IMR-90 (cell line): Measurements from ENCODE around the gene RNF141. TPM values are rescaled to one million over a fixed set of nuclear protein-coding genes. Genes with fewer than 3 reads are reported as not detected.

Source experiments
- ATAC-seq: fragments of 200-7000 bp; cut with Tn5 transposase; 2 replicates; pipeline ENCODE4 v1.9.1; 2020; ENCODE audit warnings: low read depth, mild to moderate bottlenecking, moderate library complexity
- BruUV-seq: library from RNA; stranded (reverse); fragments of 400-500 nt; replicated peaks from 2 replicates; lab custom pipeline; 2021; lab: Mats Ljungman, UMichigan
- CTCF ChIA-PET: fragments of 300-600 bp; formaldehyde crosslinking; extraction: SDS; loops from one replicate; lab custom pipeline; 2021; ENCODE audit warnings: antibody characterized with exemption; lab: Yijun Ruan, JAX
- POLR2A ChIA-PET: fragments of 300-600 bp; sonication (Branson Sonifier 250); formaldehyde crosslinking; loops from one replicate; lab custom pipeline; 2022; ENCODE audit warnings: antibody characterized with exemption; ENCODE audit not compliant: unreplicated experiment; lab: Charles Lee
- DNase-seq: peaks from one replicate; pipeline ENCODE4 v3.0.0; 2013
- H2AFZ ChIP-seq: replicated peaks from 2 replicates; pipeline ENCODE3; 2013; ENCODE audit warnings: low read length, mild to moderate bottlenecking; ENCODE audit not compliant: poor library complexity
- H2AK5ac ChIP-seq: 2 replicates; pipeline ENCODE4 v1.6.1; 2013; ENCODE audit warnings: low read depth, low read length, inconsistent platforms
- H2AK9ac ChIP-seq: replicated peaks from 2 replicates; pipeline ENCODE3; 2013; ENCODE audit warnings: mild to moderate bottlenecking, low read depth, low read length, moderate library complexity; ENCODE audit not compliant: poor library complexity
- H2BK120ac ChIP-seq: 2 replicates; pipeline ENCODE4 v1.6.1; 2013; ENCODE audit warnings: low read depth, low read length, inconsistent platforms
- H2BK15ac ChIP-seq: 3 replicates; pipeline ENCODE4 v1.6.1; 2013; ENCODE audit warnings: low read depth, low read length, inconsistent platforms
- H2BK20ac ChIP-seq: 2 replicates; pipeline ENCODE4 v1.6.1; 2013; ENCODE audit warnings: low read depth, mild to moderate bottlenecking, inconsistent platforms, low read length, moderate library complexity
- H2BK5ac ChIP-seq: 2 replicates; pipeline ENCODE4 v1.6.1; 2013; ENCODE audit warnings: mild to moderate bottlenecking, low read depth, low read length, inconsistent platforms; ENCODE audit not compliant: poor library complexity, severe bottlenecking
- H3K14ac ChIP-seq: replicated peaks from 2 replicates; pipeline ENCODE4 v1.6.1; 2013; ENCODE audit warnings: low read depth, low read length, inconsistent platforms
- H3K18ac ChIP-seq: 2 replicates; pipeline ENCODE4 v1.6.1; 2013; ENCODE audit warnings: low read depth, low read length, control low read depth
- H3K23ac ChIP-seq: 2 replicates; pipeline ENCODE4 v1.6.1; 2013; ENCODE audit warnings: low read depth, low read length, inconsistent platforms
- H3K27ac ChIP-seq: 2 replicates; pipeline ENCODE4 v1.5.1; 2013; ENCODE audit warnings: mild to moderate bottlenecking, control low read depth, low read length; ENCODE audit not compliant: insufficient read depth
- H3K27me3 ChIP-seq: 2 replicates; pipeline ENCODE4 v1.6.1; 2013; ENCODE audit warnings: low read length; ENCODE audit not compliant: control insufficient read depth, insufficient read depth
- H3K36me3 ChIP-seq: 2 replicates; pipeline ENCODE4 v1.6.1; 2013; ENCODE audit warnings: low read length, mixed read lengths; ENCODE audit not compliant: control insufficient read depth, insufficient read depth
- H3K4ac ChIP-seq: 2 replicates; pipeline ENCODE4 v1.6.1; 2013; ENCODE audit warnings: low read depth, low read length, inconsistent platforms
- H3K4me1 ChIP-seq: 2 replicates; pipeline ENCODE4 v1.6.1; 2013; ENCODE audit warnings: low read length, mixed read lengths; ENCODE audit not compliant: control insufficient read depth, insufficient read depth
- H3K4me2 ChIP-seq: 2 replicates; pipeline ENCODE4 v1.6.1; 2013; ENCODE audit warnings: low read depth, mild to moderate bottlenecking, control low read depth, low read length, moderate library complexity
- H3K4me3 ChIP-seq: 2 replicates; pipeline ENCODE4 v1.5.1; 2013; ENCODE audit warnings: low read depth, mild to moderate bottlenecking, control low read depth, low read length, moderate library complexity; ENCODE audit not compliant: insufficient read depth
- H3K56ac ChIP-seq: 2 replicates; pipeline ENCODE4 v1.6.1; 2013; ENCODE audit warnings: low read length, inconsistent platforms; ENCODE audit not compliant: insufficient read depth; ENCODE audit errors: extremely low read depth
- H3K79me1 ChIP-seq, 2 experiments: 2 replicates each; pipeline ENCODE4 v1.6.1; 2013; ENCODE audit warnings: low read length in 2 of 2, inconsistent platforms in 1 of 2, low read depth in 1 of 2
- H3K9ac ChIP-seq: 2 replicates; pipeline ENCODE4 v1.6.1; 2013; ENCODE audit warnings: low read depth, low read length, control low read depth
- H3K9me1 ChIP-seq: 2 replicates; pipeline ENCODE4 v1.6.1; 2013; ENCODE audit warnings: low read length, inconsistent platforms; ENCODE audit not compliant: insufficient read depth
- H3K9me3 ChIP-seq: 2 replicates; pipeline ENCODE4 v1.6.1; 2013; ENCODE audit warnings: low read length; ENCODE audit not compliant: control insufficient read depth, insufficient read depth
- H4K20me1 ChIP-seq: 2 replicates; pipeline ENCODE4 v1.6.1; 2013; ENCODE audit warnings: low read length, inconsistent platforms; ENCODE audit not compliant: insufficient read depth
- H4K5ac ChIP-seq: 2 replicates; pipeline ENCODE4 v1.6.1; 2013; ENCODE audit warnings: mild to moderate bottlenecking, low read depth, low read length, control low read depth
- H4K8ac ChIP-seq, 2 experiments: 2 replicates each; pipeline ENCODE4 v1.6.1; 2013; ENCODE audit warnings: low read depth in 2 of 2, low read length in 2 of 2, control low read depth in 1 of 2, inconsistent platforms in 1 of 2
- H4K91ac ChIP-seq: 2 replicates; pipeline ENCODE4 v1.6.1; 2013; ENCODE audit warnings: low read depth, low read length, inconsistent platforms; ENCODE audit not compliant: insufficient read depth
- BHLHE40 ChIP-seq: fragments of 150-350 bp; IDR thresholded peaks from 2 replicates; pipeline ENCODE4 v1.6.1; 2016; ENCODE audit warnings: mild to moderate bottlenecking, low read depth, low read length
- CEBPB ChIP-seq: IDR thresholded peaks from 2 replicates; pipeline ENCODE4 v1.6.1; 2012; ENCODE audit warnings: low read depth, low read length, improper control_type of control experiment
- CHD1 ChIP-seq: IDR thresholded peaks from 2 replicates; pipeline ENCODE4 v1.6.1; 2012; ENCODE audit warnings: low read depth, low read length, improper control_type of control experiment
- FOS ChIP-seq: fragments of 150-350 bp; IDR thresholded peaks from 2 replicates; pipeline ENCODE4 v1.6.1; 2016; ENCODE audit warnings: low read depth, low read length
- MAFK ChIP-seq: IDR thresholded peaks from 2 replicates; pipeline ENCODE4 v1.6.1; 2012; ENCODE audit warnings: low read depth, low read length, improper control_type of control experiment
- MAZ ChIP-seq: IDR thresholded peaks from 2 replicates; pipeline ENCODE4 v1.6.1; 2012; ENCODE audit warnings: low read depth, mild to moderate bottlenecking, low read length, improper control_type of control experiment, moderate library complexity, borderline replicate concordance
- NFE2L2 ChIP-seq: fragments of 150-350 bp; IDR thresholded peaks from 2 replicates; pipeline ENCODE4 v1.6.1; 2016; ENCODE audit warnings: low read depth, mild to moderate bottlenecking, low read length
- POLR2A ChIP-seq: IDR thresholded peaks from 2 replicates; pipeline ENCODE4 v1.6.1; 2012; ENCODE audit warnings: mild to moderate bottlenecking, low read depth, low read length
- RAD21 ChIP-seq: IDR thresholded peaks from 2 replicates; pipeline ENCODE4 v1.6.1; 2012; ENCODE audit warnings: low read length, improper control_type of control experiment
- RCOR1 ChIP-seq: IDR thresholded peaks from 2 replicates; pipeline ENCODE4 v1.6.1; 2012; ENCODE audit warnings: mild to moderate bottlenecking, low read length, improper control_type of control experiment; ENCODE audit not compliant: insufficient replicate concordance
- RFX5 ChIP-seq: IDR thresholded peaks from 2 replicates; pipeline ENCODE4 v1.8.0; 2012; ENCODE audit warnings: low read depth, mild to moderate bottlenecking, low read length, moderate library complexity
- SMC3 ChIP-seq: fragments of 150-350 bp; IDR thresholded peaks from 2 replicates; pipeline ENCODE4 v1.6.1; 2016; ENCODE audit warnings: low read depth, mild to moderate bottlenecking, antibody characterized with exemption, low read length, moderate library complexity
- WGBS, 2 experiments: methylation state at CpG; one replicate each; pipeline versions ENCODE4 v1.1.5 to v1.1.7; 2013; ENCODE audit warnings: missing lambda C conversion rate in 2 of 2; ENCODE audit not compliant: insufficient read length in 1 of 2; ENCODE audit errors: extremely low coverage in 2 of 2; 5-methylcytosine and 5-hydroxymethylcytosine counted together
- dilution Hi-C: fragments of 300-500 bp; cut with HindIII; formaldehyde crosslinking; loops from one replicate; pipeline ENCODE4 v1.14.3; 2018; ENCODE audit warnings: low sequenced_read_pairs; ENCODE audit not compliant: unreplicated experiment
- in situ Hi-C: fragments of 300-500 bp; cut with MboI; formaldehyde crosslinking; loops from 3 replicates; pipeline ENCODE4 v1.14.3; 2019; ENCODE audit warnings: low sequenced_read_pairs, inconsistent platforms, mixed read lengths
- intact Hi-C: fragments of 100-400 bp; cut with micrococcal nuclease; formaldehyde crosslinking; loops from 2 replicates; pipeline ENCODE4 v1.10.0; 2022
- polyA plus RNA-seq, 3 experiments: library from polyadenylated mRNA; depleted of rRNA; stranded (reverse); fragments of >200 nt; gene quantifications; 2 replicates each; pipeline ENCODE4 v1.2.3, GENCODE V29; 2012; ENCODE audit warnings: low replicate concordance in 1 of 3
- total RNA-seq: library from RNA; depleted of rRNA; stranded (reverse); fragments of >200 nt; gene quantifications from 2 replicates; pipeline ENCODE4 v1.2.3, GENCODE V29; 2012
- TF ChIP-seq, protein P1 (sequence below): fragments of 150-350 bp; IDR thresholded peaks from 2 replicates; pipeline ENCODE4 v1.6.1; 2016; ENCODE audit warnings: low read depth, mild to moderate bottlenecking, low read length, moderate library complexity, borderline replicate concordance

The RNF141 gene
- total and polyA plus RNA-seq, 2 of the 4 experiments (the other 2 are of a cell fraction): 13.8 to 18.6 TPM

DNA sequence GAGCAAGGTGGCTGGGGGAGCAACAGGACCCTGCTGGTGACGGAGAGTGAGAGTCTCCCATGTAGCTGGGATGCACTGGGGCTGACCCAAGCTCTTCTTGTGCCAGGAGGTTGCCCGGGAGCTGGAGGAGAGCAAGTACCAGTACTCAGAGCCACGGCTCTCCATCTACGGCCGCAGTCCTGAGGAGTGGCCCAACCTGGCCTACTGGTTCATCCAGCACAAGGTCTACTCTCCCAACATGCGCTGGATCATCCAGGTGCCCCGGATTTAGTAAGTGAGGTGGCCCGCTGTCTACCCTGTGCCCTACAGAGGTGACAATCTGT, 45.6 kb downstream of the RNF141 start:
- CTCF ChIA-PET: no interaction called here
- Histone ChIP-seq H3K9me3 (no peaks in the 10 kb centered on the region), H3K36me3 (peaks cover 58% of the 10 kb centered on the region), H3K27me3 (no peaks in the 10 kb centered on the region), H3K4ac (no peak overlapping the region), H2BK20ac (no peak overlapping the region), H3K9ac (no peak overlapping the region), H3K79me1 (peaks cover 18 to 38% of the 10 kb centered on the region in 2 experiments), H4K91ac (no peak overlapping the region), H3K18ac (no peak overlapping the region), H3K14ac (no peak overlapping the region), H4K5ac (no peak overlapping the region), H3K23ac (no peak overlapping the region), H3K27ac (no peak overlapping the region), H2AK5ac (no peak overlapping the region), H4K8ac (no peak overlapping the region), H4K20me1 (peaks cover 9% of the 10 kb centered on the region), H2BK15ac (no peak overlapping the region), H2BK5ac (no peak overlapping the region), H3K4me2 (no peak overlapping the region), H3K56ac (no peak overlapping the region), H3K9me1 (peaks cover 41% of the 10 kb centered on the region), H2AFZ (no peak overlapping the region), H2BK120ac (no peak overlapping the region), H2AK9ac (no peak overlapping the region), H3K4me3 (no peak overlapping the region), H3K4me1 (peaks cover 12% of the 10 kb centered on the region)
- WGBS, 2 experiments: 96% methylated on average over 5 of the region's 8 CpGs; no CpG with 5 or more reads in 1 of the 2 experiments
- intact Hi-C loops: no loop called here
- no peak for ATAC-seq
- in situ Hi-C loops: no loop called here
- DNase-seq: no peak
- no peak for TF ChIP-seq RCOR1
- no peak for TF ChIP-seq SMC3
- no peak for TF ChIP-seq MAZ
- TF ChIP-seq, protein P1, sequence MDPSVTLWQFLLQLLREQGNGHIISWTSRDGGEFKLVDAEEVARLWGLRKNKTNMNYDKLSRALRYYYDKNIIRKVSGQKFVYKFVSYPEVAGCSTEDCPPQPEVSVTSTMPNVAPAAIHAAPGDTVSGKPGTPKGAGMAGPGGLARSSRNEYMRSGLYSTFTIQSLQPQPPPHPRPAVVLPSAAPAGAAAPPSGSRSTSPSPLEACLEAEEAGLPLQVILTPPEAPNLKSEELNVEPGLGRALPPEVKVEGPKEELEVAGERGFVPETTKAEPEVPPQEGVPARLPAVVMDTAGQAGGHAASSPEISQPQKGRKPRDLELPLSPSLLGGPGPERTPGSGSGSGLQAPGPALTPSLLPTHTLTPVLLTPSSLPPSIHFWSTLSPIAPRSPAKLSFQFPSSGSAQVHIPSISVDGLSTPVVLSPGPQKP: no peak
- TF ChIP-seq FOS: no peak
- no peak for TF ChIP-seq BHLHE40
- TF ChIP-seq RAD21: no peak
- no peak for TF ChIP-seq MAFK
- TF ChIP-seq NFE2L2: no peak
- TF ChIP-seq CHD1: no peak
- no peak for TF ChIP-seq RFX5
- no peak for TF ChIP-seq POLR2A
- no peak for TF ChIP-seq CEBPB
- POLR2A ChIA-PET: no interaction called here
- dilution Hi-C loops: no loop called here
- BruUV-seq: no TSS peak
